ENCODE data around the gene CHRNE. TPM values are rescaled to one million over a fixed set of nuclear protein-coding genes. Genes with fewer than 3 reads are reported as not detected.

The CHRNE gene
- total and polyA plus RNA-seq, 2 of the 13 experiments (the other 11 are each of a cell fraction or from before 2014, with no cell fraction given), result 0.53 to 0.59 TPM

- TF ChIP-seq, protein P1, sequence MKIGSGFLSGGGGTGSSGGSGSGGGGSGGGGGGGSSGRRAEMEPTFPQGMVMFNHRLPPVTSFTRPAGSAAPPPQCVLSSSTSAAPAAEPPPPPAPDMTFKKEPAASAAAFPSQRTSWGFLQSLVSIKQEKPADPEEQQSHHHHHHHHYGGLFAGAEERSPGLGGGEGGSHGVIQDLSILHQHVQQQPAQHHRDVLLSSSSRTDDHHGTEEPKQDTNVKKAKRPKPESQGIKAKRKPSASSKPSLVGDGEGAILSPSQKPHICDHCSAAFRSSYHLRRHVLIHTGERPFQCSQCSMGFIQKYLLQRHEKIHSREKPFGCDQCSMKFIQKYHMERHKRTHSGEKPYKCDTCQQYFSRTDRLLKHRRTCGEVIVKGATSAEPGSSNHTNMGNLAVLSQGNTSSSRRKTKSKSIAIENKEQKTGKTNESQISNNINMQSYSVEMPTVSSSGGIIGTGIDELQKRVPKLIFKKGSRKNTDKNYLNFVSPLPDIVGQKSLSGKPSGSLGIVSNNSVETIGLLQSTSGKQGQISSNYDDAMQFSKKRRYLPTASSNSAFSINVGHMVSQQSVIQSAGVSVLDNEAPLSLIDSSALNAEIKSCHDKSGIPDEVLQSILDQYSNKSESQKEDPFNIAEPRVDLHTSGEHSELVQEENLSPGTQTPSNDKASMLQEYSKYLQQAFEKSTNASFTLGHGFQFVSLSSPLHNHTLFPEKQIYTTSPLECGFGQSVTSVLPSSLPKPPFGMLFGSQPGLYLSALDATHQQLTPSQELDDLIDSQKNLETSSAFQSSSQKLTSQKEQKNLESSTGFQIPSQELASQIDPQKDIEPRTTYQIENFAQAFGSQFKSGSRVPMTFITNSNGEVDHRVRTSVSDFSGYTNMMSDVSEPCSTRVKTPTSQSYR (CRISPR knock-in tag; IDR thresholded peaks at IDR 0.05; ENCODE audit: borderline replicate concordance), result no peak
- no peak for TF ChIP-seq SPEN (CRISPR knock-in tag; IDR thresholded peaks at IDR 0.05; ENCODE audit: low read depth)
- TF ChIP-seq, protein P2, sequence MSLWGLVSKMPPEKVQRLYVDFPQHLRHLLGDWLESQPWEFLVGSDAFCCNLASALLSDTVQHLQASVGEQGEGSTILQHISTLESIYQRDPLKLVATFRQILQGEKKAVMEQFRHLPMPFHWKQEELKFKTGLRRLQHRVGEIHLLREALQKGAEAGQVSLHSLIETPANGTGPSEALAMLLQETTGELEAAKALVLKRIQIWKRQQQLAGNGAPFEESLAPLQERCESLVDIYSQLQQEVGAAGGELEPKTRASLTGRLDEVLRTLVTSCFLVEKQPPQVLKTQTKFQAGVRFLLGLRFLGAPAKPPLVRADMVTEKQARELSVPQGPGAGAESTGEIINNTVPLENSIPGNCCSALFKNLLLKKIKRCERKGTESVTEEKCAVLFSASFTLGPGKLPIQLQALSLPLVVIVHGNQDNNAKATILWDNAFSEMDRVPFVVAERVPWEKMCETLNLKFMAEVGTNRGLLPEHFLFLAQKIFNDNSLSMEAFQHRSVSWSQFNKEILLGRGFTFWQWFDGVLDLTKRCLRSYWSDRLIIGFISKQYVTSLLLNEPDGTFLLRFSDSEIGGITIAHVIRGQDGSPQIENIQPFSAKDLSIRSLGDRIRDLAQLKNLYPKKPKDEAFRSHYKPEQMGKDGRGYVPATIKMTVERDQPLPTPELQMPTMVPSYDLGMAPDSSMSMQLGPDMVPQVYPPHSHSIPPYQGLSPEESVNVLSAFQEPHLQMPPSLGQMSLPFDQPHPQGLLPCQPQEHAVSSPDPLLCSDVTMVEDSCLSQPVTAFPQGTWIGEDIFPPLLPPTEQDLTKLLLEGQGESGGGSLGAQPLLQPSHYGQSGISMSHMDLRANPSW (CRISPR knock-in tag; IDR thresholded peaks at IDR 0.05; ENCODE audit: borderline replicate concordance), result no peak
- TF ChIP-seq, protein P3, sequence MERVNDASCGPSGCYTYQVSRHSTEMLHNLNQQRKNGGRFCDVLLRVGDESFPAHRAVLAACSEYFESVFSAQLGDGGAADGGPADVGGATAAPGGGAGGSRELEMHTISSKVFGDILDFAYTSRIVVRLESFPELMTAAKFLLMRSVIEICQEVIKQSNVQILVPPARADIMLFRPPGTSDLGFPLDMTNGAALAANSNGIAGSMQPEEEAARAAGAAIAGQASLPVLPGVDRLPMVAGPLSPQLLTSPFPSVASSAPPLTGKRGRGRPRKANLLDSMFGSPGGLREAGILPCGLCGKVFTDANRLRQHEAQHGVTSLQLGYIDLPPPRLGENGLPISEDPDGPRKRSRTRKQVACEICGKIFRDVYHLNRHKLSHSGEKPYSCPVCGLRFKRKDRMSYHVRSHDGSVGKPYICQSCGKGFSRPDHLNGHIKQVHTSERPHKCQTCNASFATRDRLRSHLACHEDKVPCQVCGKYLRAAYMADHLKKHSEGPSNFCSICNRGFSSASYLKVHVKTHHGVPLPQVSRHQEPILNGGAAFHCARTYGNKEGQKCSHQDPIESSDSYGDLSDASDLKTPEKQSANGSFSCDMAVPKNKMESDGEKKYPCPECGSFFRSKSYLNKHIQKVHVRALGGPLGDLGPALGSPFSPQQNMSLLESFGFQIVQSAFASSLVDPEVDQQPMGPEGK (CRISPR knock-in tag; IDR thresholded peaks at IDR 0.05), result no peak
- TF ChIP-seq RFX3 (CRISPR knock-in tag; IDR thresholded peaks at IDR 0.05), result no peak
- TF ChIP-seq PPARG (CRISPR knock-in tag; conservative IDR thresholded peaks at IDR 0.05), result no peak
- no peak for TF ChIP-seq ZNF136 (CRISPR knock-in tag; IDR thresholded peaks at IDR 0.05; ENCODE audit: low read depth)
- TF ChIP-seq ZNF770 (CRISPR knock-in tag; IDR thresholded peaks at IDR 0.05), result no peak
- no peak for TF ChIP-seq SETDB1 (CRISPR knock-in tag; IDR thresholded peaks at IDR 0.05; ENCODE audit: borderline replicate concordance)
- TF ChIP-seq, protein P4, sequence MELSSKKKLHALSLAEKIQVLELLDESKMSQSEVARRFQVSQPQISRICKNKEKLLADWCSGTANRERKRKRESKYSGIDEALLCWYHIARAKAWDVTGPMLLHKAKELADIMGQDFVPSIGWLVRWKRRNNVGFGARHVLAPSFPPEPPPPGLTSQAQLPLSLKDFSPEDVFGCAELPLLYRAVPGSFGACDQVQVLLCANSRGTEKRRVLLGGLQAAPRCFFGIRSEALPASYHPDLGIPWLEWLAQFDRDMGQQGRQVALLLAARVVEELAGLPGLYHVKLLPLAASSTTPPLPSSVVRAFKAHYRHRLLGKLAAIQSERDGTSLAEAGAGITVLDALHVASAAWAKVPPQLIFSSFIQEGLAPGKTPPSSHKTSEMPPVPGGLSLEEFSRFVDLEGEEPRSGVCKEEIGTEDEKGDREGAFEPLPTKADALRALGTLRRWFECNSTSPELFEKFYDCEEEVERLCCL (CRISPR knock-in tag; IDR thresholded peaks at IDR 0.05; ENCODE audit: borderline replicate concordance), result 0 out of 2 replicates have a peak, but pooled peaks have one; percentile 40
- no peak for TF ChIP-seq MYNN (CRISPR knock-in tag; IDR thresholded peaks at IDR 0.05; ENCODE audit: low read depth)
- TF ChIP-seq MXD4 (CRISPR knock-in tag; IDR thresholded peaks at IDR 0.05), result no peak
- TF ChIP-seq GABPB1 (CRISPR knock-in tag; IDR thresholded peaks at IDR 0.05), result 0 out of 2 replicates have a peak, but pooled peaks have one; percentile 6
- no peak for TF ChIP-seq TBX2 (CRISPR knock-in tag; IDR thresholded peaks at IDR 0.05; ENCODE audit: borderline replicate concordance)
- no peak for TF ChIP-seq ZKSCAN8 (CRISPR knock-in tag; IDR thresholded peaks at IDR 0.05; ENCODE audit: borderline replicate concordance)
- TF ChIP-seq SP1 (IDR thresholded peaks at IDR 0.05), result no peak
- TF ChIP-seq SP1 (CRISPR knock-in tag; IDR thresholded peaks at IDR 0.05), result no peak
- no peak for TF ChIP-seq FOXK2 (IDR thresholded peaks at IDR 0.05)
Measured at GRCh38 chr17:4944554-4945175, 41.8 kb upstream of the CHRNE start (continued).
